HepG2 (cell line): ENCODE results near the gene SHISA6.

ENCODE experiments used
- DNMT1 ChIP-seq: sonication (generic); formaldehyde crosslinking; IDR thresholded peaks from 2 replicates; pipeline ENCODE4 v1.5.1; 2020; ENCODE audit warnings: mild to moderate bottlenecking, missing genetic modification reagents
- HBP1 ChIP-seq: IDR thresholded peaks from 2 replicates; pipeline ENCODE4 v1.6.1; 2016; ENCODE audit warnings: low read depth, control low read depth
- JUN ChIP-seq: sonication (generic); formaldehyde crosslinking; IDR thresholded peaks from 2 replicates; pipeline ENCODE4 v1.4.0; 2020; ENCODE audit warnings: mild to moderate bottlenecking, missing genetic modification reagents
- RBM39 ChIP-seq: fragments of 200-400 bp; formaldehyde crosslinking; IDR thresholded peaks from one replicate; pipeline ENCODE4 v1.6.1; 2018; ENCODE audit warnings: antibody characterized with exemption, mild to moderate bottlenecking, low read depth, low read length; ENCODE audit not compliant: poor library complexity, severe bottlenecking
- RNF2 ChIP-seq: fragments of 450-650 bp; conservative IDR thresholded peaks from 2 replicates; pipeline ENCODE4 v1.6.1; 2016; ENCODE audit warnings: low read depth
- ZBTB14 ChIP-seq: sonication (generic); formaldehyde crosslinking; IDR thresholded peaks from 2 replicates; pipeline ENCODE4 v1.4.0; 2020; ENCODE audit warnings: missing genetic modification reagents
- ZNF317 ChIP-seq: sonication (generic); formaldehyde crosslinking; IDR thresholded peaks from 2 replicates; pipeline ENCODE4 v1.5.0; 2020; ENCODE audit warnings: mild to moderate bottlenecking, missing genetic modification reagents

GRCh38 chr17:11195801-11196200 is 45.2 kb upstream of the SHISA6 start:
- TF ChIP-seq JUN (no peak), RBM39 (no peak), ZBTB14 (CRISPR knock-in tag) (no peak), ZNF317 (CRISPR knock-in tag) (no peak), RNF2 (no peak), DNMT1 (CRISPR knock-in tag) (no peak), HBP1 (CRISPR knock-in tag) (no peak)
